Hematopoietic multipotent progenitor cell treated with erythropoietin and hydrocortisone succinate and interleukin-3 and kit ligand, for 4 days (in vitro differentiated cells): ENCODE measurements around the gene COPS9.
A peak's percentile ranks its signal among the peaks of the same experiment; 100 is the strongest.

Experiments used
- DNase-seq: peaks from one replicate; pipeline ENCODE4 v3.0.0-alpha.2; 2015

The COPS9 gene

DNA sequence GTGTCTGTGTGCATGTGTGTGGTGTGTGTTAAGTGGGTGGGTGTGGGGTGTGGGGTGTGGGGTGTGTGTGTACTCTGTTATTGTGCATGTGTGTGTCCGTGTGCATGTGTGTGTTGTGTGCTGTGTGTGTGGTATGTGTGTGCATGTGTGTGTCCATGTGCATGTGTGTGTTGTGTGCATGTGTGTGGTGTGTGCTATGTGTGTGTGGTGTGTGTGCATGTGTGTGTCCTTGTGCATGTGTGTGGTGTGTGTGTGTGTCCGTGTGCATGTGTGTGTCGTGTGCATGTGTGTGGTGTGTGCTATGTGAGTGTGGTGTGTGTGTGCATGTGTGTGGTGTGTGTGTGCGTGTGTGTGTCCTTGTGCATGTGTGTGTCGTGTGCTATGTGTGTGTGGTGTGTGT is 11.3 kb upstream of the COPS9 start:
- DNase-seq = no peak

DNA sequence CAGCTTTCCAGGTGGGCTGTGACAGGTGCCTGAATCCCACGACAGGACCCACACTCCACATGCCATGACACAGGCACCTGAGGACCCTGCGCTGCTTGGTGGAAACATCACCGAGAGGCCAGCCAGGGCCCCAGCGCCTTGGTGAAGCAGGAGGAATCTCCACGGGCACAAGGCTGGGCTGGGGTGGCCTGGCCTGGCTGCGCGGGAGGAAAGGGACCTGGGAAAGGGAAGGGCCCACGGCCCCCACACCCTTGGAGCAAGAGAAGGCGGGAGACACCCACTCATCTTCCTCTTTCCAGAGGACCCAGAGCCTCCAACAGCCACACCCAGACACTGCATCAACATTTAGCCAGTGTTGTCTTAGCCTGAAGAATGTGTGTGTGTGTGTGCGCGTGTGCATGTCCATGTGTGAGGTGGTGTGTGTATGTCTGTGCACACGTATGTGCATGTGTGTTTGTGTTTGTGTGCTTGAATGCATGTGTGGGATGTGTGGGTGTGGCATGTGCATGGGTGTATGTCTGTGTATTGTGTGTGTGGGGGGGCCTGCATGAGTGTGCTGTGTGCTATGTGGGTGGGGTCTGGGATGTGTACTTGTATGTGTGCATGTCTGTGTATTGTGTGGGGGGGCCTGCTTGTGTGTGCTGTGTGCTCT is 10.6 kb upstream of the COPS9 start:
- no peak for DNase-seq

DNA sequence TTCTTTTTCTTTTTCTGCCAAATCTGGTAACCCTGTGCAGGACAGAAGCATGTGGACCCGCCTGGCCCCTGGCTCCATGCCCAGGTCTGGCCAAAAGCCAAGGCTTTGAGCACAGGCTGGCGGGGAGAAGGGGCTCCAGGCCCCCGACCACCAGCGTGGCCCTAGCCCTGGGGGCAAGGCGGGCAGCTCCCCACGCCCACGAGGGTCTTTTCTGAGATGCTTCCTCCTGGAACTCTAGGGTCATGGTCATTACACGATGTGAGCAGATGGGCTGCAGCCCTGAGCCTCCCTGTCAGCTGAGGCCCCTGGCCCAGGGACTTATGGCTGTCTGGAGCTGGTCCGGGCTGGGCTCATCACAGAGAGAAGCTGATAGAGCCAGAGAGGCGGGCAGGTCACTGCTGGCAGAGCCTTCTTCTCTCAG is 10.0 kb upstream of the COPS9 start:
- no peak for DNase-seq

DNA sequence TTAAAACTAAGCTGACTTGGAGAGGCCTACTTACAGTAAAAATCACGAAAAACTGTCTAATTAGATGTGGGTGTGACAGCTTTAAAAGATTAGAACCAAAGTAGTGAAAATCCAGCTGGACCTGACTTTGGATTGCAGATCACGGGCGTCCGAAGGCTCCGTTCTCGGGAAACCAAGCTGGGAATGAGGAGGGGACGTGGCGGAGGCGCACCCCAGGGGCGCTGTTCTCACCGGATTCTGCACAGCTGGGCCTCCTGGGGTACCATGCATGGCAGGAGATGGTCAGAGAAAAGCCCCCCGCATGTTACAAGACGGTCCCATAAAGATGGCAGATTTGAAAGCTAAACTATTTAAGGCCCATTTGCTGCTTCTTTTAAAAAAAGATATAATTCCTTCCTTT is 9.4 kb upstream of the COPS9 start:
- DNase-seq = no peak

DNA sequence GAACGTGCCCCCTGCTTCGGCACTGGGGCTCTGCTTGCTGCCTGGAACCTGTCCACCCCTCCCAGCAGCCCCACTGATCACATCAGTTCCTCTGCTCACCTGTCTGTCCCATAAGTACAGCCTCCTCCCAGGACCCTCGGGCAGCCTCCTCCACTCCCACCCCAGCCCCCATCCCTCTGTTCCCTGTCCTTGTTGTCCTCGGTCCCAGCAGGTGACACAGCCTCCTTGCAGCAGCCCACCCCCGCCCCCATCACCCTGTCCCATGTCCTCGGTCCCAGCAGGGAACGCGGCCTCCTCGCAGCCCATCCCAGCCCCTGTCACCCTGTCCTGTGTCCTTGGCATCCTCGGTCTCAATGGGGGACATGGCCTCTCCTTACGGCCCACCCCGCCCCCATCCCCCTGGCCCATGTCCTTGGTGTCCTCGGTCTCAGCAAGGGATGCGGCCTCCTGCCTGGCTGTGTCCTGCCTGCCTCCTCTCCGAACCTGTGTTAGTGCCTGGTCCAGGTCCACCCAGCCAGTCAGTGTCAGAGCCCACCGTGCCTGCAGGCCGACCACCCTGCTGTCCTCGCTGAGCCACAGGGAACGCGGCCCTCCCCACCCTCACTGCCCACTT is 8.7 kb upstream of the COPS9 start:
- DNase-seq = no peak

DNA sequence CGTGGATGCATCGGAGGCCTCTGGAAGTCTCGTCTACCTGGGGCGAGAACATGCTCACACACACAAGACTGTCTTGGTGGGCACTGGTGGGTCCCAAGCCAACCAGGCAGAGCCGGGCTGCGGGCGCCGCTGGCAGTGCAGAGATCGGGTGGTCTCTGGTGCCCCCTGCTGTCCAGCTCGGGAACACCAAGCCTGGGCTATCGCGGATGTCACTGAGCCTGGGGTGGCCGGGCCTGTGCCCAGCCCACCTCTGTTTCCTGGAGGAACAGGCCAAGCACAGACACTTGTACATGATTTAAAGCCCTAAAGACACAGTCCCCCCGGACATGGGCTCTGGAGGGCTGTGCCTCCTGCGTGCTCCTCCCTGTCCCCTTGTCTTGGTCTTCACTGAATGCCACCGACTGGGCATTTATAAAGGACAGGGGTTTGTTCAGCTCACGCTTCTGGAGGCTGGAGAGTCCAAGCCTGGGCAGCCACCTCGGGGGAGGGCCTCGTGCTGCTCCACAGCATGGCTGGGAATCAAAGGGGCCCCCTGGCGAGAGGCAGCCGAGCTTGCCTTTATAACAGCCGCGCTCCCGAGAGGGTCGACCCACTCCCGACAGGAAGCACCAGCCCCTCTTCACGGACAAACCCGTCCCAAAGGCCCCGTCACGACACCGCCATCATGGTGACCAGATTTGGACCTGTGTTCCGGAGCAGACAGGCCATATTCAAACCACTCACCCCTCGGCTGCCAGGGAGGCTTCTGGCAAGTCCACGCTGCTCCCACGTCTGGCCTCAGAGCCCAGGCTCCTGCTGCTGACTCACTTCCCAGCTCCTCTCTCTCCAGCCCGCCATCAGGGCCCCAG is 7.9 kb upstream of the COPS9 start:
- DNase-seq = peak; percentile 80

DNA sequence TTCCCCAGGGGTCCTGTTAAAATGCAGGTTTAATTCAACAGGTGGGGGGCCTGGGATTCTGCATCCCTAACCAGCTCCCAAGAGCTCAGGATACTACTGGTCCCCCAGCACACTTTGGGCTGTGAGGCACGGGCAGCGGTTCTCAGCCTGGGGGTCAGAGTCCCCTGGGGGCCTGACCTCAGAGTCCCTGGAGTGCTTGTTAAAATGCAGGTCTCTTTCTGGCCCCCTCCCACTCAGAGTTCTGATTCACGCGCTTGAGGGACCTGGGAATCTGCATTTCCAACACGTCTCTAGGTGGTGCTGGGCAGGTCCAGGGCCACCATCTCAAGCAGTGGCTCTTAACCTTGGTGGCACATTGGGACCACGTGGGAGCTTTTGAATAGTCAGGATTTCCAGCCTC is 7.2 kb upstream of the COPS9 start:
- DNase-seq = no peak

DNA sequence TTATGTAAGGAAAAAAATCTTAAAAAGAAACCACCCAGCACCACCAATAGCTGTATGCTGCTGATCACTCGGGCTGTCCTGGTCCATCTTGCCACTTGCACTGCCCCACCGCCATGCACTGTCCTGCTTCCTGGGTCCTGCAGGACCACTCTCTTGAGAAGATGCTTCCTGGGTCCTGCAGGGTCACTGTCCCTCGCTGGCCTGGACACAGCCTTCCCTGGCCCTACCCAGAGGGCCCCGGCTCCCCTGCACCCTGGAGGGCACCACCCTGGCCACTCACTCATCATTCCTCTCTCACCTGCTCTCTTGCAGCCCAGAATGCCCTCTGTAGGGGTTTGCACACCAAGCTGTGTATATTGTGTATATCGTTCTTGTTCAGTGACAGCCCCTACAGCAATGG is 6.8 kb upstream of the COPS9 start:
- DNase-seq = no peak

DNA sequence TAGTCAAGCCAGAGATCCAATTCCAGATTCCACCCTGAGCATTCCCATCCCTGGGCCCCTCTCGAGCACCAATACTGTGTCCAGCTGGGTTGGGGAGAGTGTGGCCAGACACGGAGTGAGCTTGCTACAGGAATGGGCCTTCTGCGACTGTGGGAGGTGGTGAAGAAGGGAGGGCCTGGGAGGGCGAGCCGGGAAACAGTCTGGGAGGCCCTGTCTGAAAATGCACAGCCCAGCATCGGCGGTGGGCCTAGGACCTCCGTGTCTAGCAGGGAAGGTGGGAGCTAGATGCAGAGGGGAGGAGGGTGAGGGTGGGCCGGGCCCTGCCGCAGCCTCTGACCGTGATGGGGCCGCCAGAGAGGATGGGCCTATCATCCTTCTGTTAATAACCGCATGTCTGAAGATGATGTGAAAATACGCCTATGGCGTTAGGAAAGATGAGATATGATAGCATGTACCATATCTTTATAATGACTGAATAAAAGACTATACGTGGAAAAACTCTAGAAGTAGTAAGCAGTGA is 6.2 kb upstream of the COPS9 start:
- DNase-seq = no peak

DNA sequence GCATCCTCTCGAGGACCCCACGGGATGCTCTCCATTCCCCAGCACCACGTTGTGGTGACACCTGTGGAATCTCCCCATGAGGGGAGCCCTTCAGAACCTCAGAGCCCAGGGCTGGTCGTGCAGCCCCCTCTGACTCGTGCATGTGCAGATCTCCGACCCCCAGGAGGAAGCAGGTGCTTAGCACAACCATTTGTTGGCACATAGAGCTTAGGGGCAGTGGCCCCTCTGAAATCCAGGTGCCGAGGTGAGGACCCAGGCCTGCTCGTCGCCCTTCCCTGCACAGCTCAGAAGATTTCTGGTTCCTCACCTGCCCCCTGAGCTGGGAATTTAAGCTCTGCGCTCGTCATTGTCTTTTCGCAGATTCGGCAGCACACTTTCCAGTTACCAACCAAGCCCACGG is 5.6 kb upstream of the COPS9 start:
- no peak for DNase-seq

DNA sequence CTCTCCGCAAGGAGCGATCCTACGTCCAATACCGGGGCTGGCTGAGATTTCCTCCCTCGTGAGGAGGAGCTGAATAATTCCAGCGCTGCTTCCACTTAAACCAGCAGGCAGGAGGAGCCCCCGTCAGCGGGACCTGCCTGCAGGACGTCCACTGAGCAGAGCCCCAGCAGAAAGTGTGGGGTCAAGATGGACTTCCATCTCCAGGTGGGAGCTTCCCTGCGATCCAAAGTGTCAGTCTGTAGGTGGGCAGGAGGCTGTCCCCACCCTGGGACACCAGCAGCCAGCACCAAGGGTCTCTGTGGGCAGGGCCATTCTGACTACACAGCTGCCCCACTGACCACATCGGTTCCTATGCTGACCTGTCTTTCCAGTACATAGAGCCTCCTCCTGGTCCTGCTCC is 4.8 kb upstream of the COPS9 start:
- DNase-seq = no peak

DNA sequence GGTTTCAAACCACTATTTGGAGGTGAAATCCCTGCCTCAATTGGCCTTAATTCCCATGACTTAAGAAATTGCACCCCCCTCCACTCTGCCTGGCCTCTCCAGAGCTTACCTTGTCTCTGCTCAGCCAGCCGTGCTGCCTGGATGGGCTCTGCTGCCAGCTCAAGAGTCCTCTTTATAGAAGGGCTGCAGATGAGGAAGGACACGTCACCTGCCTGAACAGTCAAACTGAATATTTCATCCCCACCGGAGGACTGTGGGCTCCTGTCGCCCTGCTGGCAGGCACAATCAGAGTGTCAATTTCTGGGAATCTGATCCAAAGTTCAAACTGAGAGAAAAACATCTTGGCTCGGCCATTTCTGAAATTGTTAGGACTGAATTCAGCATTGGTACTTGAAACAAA is 4.4 kb upstream of the COPS9 start, which contains the start of gene OTOS:
Gene OTOS (minus strand): TSS at position 148 of the 400 bp plus-strand sequence. CDS start 332 bp downstream, outside the sequence.
- no peak for DNase-seq

DNA sequence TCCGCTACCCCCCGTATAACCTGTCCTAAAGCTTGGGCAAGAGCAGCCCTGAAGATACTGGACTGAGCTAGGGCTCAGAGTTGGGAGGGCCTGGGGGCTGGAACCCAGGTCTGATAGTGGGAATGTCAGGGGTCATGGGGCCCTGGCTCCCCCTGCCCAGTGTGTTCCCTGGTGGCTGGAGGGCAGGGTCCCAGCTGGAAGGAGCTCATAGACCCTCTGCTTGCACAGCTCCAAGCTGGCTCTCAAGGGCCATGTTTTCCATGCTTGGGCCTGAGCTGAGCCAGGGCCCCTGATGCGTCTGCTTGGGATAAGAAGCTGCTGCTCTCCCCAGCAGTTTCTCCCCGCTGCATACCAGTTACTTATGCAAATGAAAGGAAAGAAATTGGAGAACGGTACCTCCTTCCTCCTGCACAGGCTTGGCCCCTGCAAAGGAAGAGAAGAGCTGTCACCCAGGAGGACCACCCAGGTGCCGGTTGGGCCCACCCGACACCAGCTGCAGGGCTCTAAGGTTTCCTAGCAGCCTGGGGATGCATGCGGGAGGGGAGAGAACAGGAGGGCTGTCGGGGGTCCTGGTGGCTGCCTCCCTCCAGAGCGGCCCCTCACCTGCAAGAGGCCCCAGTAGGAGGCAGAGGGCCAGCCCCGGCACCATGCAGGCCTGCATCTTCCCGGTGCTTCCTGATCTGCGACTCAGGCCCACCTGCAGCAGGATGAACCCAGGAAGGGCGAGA is 3.7 kb upstream of the COPS9 start:
- DNase-seq = no peak

DNA sequence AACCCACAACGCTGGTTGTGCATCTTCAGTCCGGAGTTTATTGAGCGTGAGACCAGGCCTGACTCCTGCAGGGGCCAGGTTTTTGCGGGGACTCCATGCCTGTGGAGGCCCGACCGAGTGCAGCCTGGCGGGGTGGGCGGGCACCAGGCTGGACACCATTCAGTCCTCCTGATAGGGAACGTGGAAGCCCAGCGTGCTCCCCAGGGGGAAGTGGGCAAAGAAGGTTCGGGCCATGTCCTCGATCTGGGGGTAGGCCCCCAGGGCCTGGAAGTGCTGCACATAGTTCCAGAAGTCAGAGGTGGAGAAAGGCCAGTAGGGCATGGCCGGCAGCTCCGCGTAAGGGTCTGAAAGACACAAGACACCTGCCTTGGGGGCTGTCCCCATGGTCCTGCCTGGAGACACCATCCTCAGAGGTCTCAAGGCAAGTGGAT is 2.9 kb upstream of the COPS9 start:
- no peak for DNase-seq

DNA sequence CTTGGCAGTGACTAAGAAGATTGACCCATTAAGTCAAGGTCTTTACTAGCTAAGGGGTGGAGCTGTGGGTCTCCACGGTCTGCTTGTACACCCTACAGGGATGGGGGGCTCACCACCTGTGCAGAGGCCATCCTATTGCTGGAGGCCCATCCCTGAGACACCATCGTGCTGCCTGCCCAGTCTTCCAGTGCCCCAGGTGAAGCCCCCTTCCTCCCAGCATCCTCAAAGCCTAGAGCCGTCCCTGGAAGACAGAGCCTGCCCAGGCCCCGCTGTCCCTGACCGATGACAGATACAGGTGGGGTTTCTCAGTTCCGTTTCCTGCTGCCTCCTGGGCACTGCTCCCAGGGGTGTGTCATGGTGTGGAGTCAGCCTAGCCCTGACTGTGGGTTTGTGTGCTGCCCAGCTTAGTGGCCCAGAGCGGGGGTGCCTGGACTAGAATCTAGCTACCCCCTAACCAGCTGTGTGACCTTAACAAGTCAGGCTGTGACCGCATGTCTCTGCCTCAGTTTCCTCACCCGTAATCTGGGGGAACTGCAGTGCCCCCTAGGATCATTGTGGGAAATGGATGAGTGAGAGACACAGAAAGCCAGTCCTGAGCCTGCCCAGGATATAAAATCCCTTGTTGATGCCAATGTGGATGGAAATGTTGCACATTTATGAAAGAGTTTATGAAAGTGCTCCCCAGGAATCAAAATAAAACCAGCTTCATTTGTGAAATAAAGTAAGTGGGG is 2.3 kb upstream of the COPS9 start:
- DNase-seq = no peak

DNA sequence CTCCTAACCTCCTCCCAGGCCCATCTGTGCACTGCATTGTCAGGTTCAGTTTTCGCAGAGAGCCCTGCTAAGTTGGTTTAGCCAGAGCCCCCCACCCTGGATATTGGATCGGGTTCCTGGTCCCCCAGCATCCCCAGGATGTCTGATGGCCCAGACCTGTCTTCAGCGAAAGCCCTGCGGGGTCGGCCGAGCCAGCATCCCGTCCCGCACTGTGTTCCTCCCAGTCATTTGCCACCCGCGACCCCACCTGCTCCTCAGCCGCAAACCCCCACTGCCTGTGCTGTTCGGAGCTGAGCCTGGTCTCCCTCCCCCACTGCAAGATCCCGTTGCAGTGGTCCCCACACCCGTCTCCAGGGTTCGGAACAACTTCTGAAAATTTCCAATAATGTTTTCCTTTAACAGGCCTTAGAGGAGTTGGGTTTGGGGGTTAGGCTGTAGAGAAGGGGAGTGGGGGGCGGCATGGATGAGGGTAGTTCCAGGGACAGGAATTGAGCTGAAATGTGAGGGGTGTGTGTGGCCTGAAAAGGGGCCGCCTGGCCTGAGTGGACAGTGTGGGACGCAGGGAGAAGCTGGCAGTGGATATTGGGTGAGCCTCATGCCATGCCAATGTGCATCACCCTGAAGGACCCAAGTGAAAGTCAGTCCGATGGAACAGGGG is 1.6 kb upstream of the COPS9 start:
- no peak for DNase-seq

DNA sequence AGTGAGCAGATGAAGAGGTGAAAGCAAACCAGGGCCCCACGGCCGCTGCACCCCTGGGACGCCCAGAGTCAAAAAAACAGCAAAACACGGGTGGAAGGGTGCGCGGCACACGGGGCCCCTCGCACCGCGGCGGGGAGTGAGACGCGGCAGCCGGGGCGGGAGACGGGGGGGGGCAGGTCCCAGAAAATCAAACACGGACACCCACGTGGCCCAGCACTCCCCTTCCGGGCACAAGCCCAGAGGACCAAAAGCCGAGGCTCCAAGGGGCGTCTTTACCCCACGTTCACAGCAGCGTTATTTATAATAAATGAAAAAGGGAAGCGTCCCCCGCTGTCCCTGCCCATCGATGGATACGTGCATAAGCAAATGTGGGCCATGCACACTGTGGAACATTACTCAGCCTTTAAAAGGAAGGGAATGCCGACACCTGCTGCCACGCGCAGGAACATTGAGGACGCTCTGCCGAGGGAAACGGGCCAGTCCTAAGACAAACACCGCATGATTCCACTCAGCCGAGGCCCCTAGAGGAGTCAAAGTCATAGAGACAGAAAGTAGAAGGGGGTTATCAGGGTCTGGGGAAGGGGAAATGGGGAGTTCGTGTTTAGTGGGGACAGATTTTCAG is 677 bp upstream of the COPS9 start:
- peak; percentile 46 for DNase-seq

DNA sequence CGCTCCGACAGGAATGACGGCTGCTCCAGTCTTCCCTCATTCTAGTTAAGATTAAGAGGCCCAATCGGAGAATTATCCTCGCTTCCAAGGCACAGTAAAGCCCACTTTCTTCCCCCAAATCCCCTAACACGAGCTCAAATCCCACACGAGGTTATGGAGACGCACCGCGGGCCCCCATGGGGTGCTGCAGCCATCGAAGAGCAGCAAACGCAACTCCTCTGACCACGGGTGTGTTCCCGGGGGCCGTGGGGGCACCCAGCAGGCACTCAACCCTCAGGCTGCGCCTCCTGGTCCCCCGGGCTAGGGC is 446 bp downstream of the COPS9 start:
- DNase-seq = peak; percentile 40

DNA sequence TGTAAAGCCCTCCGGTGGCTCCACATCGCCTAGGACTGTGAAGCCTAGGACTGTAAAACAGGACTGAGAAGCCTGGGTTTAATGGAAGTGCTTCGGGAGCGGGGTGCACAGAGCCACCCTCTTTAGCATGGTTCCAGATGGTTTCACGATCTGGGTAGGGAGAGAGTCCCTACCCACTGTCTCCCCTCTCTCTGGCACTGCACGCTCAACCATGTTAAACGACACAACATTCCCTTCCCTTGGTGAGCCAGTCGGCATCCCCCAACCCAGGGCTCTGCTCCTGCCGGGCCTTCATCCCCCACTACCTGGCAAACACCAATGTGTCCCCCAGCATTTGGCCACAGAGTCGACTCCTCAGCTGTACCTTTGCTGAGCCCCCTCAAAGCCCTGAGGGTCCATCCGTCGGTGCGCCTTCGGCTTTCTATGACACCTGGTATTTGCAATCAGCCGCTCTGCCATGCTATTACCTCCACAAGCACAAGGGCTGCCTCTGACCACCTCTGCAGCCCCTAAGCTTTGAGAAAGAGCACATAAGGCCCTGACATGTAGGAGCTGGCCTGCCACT is 1.1 kb downstream of the COPS9 start:
- DNase-seq = no peak

DNA sequence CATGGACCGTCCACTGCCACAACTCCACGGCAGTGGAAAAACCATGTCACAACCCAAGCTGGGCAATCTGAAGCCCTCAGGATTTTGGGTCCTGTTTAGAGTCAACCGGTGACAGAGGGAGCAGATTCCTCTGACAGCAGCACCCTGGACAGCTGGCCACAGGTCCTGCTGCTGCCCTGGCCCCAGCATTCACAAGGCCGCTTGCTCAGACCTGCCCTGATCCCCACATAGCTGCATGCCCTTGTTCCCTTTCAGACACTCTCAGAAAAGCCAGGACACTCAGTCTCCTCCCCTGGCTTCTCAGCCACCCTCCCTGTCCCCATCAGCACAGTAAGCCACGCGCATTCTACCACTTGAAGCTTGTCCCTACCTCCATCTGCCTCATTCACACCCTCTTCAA is 1.6 kb downstream of the COPS9 start:
- no peak for DNase-seq

DNA sequence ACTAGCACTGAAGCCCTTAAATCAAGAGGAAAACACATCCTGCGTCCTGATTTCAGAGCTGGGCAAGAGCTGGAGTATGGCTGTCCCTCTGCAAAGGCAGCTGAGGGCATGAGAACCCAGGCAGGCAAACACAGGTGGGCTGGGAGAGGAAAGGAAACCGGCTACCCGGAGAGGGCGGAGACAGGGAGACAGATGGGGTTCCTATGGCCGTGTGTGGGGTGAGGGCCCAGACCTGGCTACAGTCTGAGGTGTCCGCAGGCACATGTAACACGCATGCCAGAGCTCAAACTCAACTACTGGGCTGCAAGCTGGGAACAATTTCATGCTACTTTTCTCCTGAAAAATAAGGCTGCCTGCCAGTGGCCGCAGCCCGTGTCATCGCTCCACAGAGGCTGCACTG is 2.7 kb downstream of the COPS9 start:
- DNase-seq = no peak
